ENCODE measurements around the gene GMDS. TPM values are rescaled to one million over a fixed set of nuclear protein-coding genes. Genes with fewer than 3 reads are reported as not detected.

The GMDS gene
- polyA plus RNA-seq, 1 donor (not counting 4 experiments of a cell fraction or from before 2014, with no cell fraction given), result 22.1 TPM

GRCh38 chr6:2063547-2063946 is 181.9 kb downstream of the GMDS start:
- H2AFZ ChIP-seq (ENCODE audit: control insufficient read depth, low read length), result no peak overlapping the region

DNA sequence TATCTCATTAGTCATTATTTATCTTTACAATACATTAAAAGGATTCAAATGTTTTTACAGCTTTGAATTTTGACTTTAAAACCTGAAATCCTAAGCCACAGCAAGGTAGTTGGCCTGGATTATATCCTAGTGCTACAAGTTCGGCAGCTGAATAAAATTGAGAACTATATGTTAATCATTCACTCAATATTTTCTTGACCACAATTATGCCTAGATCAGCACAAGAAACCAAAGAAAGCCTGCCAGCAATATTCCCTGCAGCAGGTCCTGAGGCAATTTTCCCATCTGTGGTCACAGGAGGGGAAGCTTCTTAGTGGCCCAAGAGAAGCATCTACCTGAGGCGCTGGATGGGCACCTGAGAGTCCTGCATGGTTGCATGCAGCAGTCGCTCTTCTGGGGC is 183.5 kb downstream of the GMDS start:
- Histone ChIP-seq H3K4me3 (ENCODE audit: control insufficient read depth in 2 of 3, extremely low read depth in 1 of 3, insufficient read depth in 2 of 3, low read depth in 1 of 3, low read length in 3 of 3) (no peak overlapping the region), H3K4me1 (ENCODE audit: control insufficient read depth, extremely low read depth, insufficient read depth, low read length) (no peaks in the 10 kb centered on the region), H3K9me1 (ENCODE audit: control insufficient read depth, extremely low read depth, insufficient read depth, low read length) (no peaks in the 10 kb centered on the region), H3K27me3 (ENCODE audit: control insufficient read depth, extremely low read depth, insufficient read depth, low read length) (no peaks in the 10 kb centered on the region), H4K20me1 (ENCODE audit: control insufficient read depth, extremely low read depth, insufficient read depth, low read length) (no peaks in the 10 kb centered on the region), H2AFZ (ENCODE audit: control insufficient read depth, low read length) (no peak overlapping the region), H3K4me2 (ENCODE audit: control insufficient read depth, extremely low read depth, insufficient read depth, low read depth, low read length) (no peak overlapping the region), H3K36me3 (ENCODE audit: control insufficient read depth in 2 of 2, extremely low read depth in 1 of 2, insufficient read depth in 2 of 2, low read length in 2 of 2) (no peaks in the 10 kb centered on the region), H3K9me3 (ENCODE audit: control insufficient read depth, low read depth, low read length) (no peaks in the 10 kb centered on the region), H3K27ac (ENCODE audit: control insufficient read depth, insufficient read depth, low read length) (no peak overlapping the region), H3K9ac (ENCODE audit: control insufficient read depth, extremely low read depth, insufficient read depth, low read length) (no peak overlapping the region), H3K79me2 (ENCODE audit: control insufficient read depth, insufficient read depth, low read length) (no peaks in the 10 kb centered on the region)
- dilution Hi-C loops (cut with MboI; ENCODE audit: extremely low pct_ligation_motif_present, low sequenced_read_pairs), result no loop called here
- TF ChIP-seq CTCF (optimal IDR thresholded peaks at IDR 0.05 in 1 of 3, IDR thresholded peaks at IDR 0.05 in 1 of 3, conservative IDR thresholded peaks at IDR 0.05 in 1 of 3; ENCODE audit: extremely low read depth in 1 of 3, insufficient read depth in 2 of 3, low read length in 3 of 3) (no peak), EZH2 (IDR thresholded peaks at IDR 0.05; ENCODE audit: low read length) (no peak)
- FAIRE-seq, result no peak
- no peak for DNase-seq (ENCODE audit: low read depth, low spot score)

More at GRCh38 chr6:2063547-2063946, 181.9 kb downstream of the GMDS start:
- Histone ChIP-seq H3K27me3 (ENCODE audit: control insufficient read depth, extremely low read depth, insufficient read depth, low read length) (no peaks in the 10 kb centered on the region), H3K4me2 (ENCODE audit: control insufficient read depth, extremely low read depth, insufficient read depth, low read depth, low read length) (no peak overlapping the region), H3K27ac (ENCODE audit: control insufficient read depth, insufficient read depth, low read length) (no peak overlapping the region), H3K36me3 (ENCODE audit: control insufficient read depth in 2 of 2, extremely low read depth in 1 of 2, insufficient read depth in 2 of 2, low read length in 2 of 2) (no peaks in the 10 kb centered on the region), H3K79me2 (ENCODE audit: control insufficient read depth, insufficient read depth, low read length) (no peaks in the 10 kb centered on the region), H3K9me3 (ENCODE audit: control insufficient read depth, low read depth, low read length) (no peaks in the 10 kb centered on the region), H3K9ac (ENCODE audit: control insufficient read depth, extremely low read depth, insufficient read depth, low read length) (no peak overlapping the region), H3K9me1 (ENCODE audit: control insufficient read depth, extremely low read depth, insufficient read depth, low read length) (no peaks in the 10 kb centered on the region), H3K4me3 (ENCODE audit: control insufficient read depth in 2 of 3, extremely low read depth in 1 of 3, insufficient read depth in 2 of 3, low read depth in 1 of 3, low read length in 3 of 3) (no peak overlapping the region), H3K4me1 (ENCODE audit: control insufficient read depth, extremely low read depth, insufficient read depth, low read length) (no peaks in the 10 kb centered on the region), H4K20me1 (ENCODE audit: control insufficient read depth, extremely low read depth, insufficient read depth, low read length) (no peaks in the 10 kb centered on the region)
- FAIRE-seq (no peak), DNase-seq (ENCODE audit: low read depth, low spot score) (no peak)
- TF ChIP-seq CTCF (optimal IDR thresholded peaks at IDR 0.05 in 1 of 3, IDR thresholded peaks at IDR 0.05 in 1 of 3, conservative IDR thresholded peaks at IDR 0.05 in 1 of 3; ENCODE audit: extremely low read depth in 1 of 3, insufficient read depth in 2 of 3, low read length in 3 of 3), result no peak
- no peak for TF ChIP-seq EZH2 (IDR thresholded peaks at IDR 0.05; ENCODE audit: low read length)
- dilution Hi-C loops (cut with MboI; ENCODE audit: extremely low pct_ligation_motif_present, low sequenced_read_pairs), result no loop called here

All from keratinocyte (primary cell).